Measurements from ENCODE around the gene RCAN3.

DNA sequence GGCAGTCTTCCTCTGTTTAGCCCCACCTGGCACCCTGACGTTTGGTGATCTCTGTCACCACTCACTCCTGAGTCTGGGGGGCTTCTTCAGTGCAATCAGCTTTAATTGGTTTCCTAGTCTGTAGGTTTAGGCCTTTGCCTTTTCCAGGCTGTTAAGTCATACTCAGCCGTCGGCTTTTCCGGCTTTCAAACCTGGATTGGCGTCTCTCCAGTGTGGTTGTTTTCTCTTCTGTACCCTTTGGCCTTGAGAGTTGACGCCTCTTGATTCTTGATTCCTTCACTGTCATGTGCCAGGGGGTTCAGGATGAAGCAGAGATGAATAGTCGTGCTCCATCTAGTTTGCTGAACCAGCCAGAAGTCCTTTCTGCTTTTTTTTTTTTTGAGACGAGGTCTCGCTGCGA is 78.1 kb downstream of the RCAN3 start:
- TF ChIP-seq, protein P1, sequence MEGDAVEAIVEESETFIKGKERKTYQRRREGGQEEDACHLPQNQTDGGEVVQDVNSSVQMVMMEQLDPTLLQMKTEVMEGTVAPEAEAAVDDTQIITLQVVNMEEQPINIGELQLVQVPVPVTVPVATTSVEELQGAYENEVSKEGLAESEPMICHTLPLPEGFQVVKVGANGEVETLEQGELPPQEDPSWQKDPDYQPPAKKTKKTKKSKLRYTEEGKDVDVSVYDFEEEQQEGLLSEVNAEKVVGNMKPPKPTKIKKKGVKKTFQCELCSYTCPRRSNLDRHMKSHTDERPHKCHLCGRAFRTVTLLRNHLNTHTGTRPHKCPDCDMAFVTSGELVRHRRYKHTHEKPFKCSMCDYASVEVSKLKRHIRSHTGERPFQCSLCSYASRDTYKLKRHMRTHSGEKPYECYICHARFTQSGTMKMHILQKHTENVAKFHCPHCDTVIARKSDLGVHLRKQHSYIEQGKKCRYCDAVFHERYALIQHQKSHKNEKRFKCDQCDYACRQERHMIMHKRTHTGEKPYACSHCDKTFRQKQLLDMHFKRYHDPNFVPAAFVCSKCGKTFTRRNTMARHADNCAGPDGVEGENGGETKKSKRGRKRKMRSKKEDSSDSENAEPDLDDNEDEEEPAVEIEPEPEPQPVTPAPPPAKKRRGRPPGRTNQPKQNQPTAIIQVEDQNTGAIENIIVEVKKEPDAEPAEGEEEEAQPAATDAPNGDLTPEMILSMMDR (IDR thresholded peaks at IDR 0.05) = no peak
- TF ChIP-seq, protein P2, sequence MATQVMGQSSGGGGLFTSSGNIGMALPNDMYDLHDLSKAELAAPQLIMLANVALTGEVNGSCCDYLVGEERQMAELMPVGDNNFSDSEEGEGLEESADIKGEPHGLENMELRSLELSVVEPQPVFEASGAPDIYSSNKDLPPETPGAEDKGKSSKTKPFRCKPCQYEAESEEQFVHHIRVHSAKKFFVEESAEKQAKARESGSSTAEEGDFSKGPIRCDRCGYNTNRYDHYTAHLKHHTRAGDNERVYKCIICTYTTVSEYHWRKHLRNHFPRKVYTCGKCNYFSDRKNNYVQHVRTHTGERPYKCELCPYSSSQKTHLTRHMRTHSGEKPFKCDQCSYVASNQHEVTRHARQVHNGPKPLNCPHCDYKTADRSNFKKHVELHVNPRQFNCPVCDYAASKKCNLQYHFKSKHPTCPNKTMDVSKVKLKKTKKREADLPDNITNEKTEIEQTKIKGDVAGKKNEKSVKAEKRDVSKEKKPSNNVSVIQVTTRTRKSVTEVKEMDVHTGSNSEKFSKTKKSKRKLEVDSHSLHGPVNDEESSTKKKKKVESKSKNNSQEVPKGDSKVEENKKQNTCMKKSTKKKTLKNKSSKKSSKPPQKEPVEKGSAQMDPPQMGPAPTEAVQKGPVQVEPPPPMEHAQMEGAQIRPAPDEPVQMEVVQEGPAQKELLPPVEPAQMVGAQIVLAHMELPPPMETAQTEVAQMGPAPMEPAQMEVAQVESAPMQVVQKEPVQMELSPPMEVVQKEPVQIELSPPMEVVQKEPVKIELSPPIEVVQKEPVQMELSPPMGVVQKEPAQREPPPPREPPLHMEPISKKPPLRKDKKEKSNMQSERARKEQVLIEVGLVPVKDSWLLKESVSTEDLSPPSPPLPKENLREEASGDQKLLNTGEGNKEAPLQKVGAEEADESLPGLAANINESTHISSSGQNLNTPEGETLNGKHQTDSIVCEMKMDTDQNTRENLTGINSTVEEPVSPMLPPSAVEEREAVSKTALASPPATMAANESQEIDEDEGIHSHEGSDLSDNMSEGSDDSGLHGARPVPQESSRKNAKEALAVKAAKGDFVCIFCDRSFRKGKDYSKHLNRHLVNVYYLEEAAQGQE (IDR thresholded peaks at IDR 0.05; ENCODE audit: insufficient read depth in 1 of 2, low read depth in 2 of 2, low read length in 1 of 2) = no peak
